Hematopoietic multipotent progenitor cell treated with erythropoietin and hydrocortisone succinate and interleukin-3 and kit ligand, for 8 days (in vitro differentiated cells): ENCODE measurements around the gene CNKSR1.

Source experiments
- DNase-seq: peaks from one replicate; pipeline ENCODE4 v3.0.0-alpha.2; 2015

CNKSR1 gene

GRCh38 chr1:26184883-26185282 lies 7.6 kb downstream of the CNKSR1 start:
- DNase-seq = no peak

- no peak for DNase-seq
Observed at GRCh38 chr1:26187882-26188281, 10.6 kb downstream of the CNKSR1 start.

- no peak for DNase-seq
Observed at GRCh38 chr1:26188477-26188876, 11.2 kb downstream of the CNKSR1 start.

GRCh38 chr1:26189331-26189730 lies 12.0 kb downstream of the CNKSR1 start:
- no peak for DNase-seq

- no peak for DNase-seq
Observed at GRCh38 chr1:26189751-26190275, 12.5 kb downstream of the CNKSR1 start.

- DNase-seq = peak; percentile 46
Observed at GRCh38 chr1:26190373-26190987, 13.2 kb downstream of the CNKSR1 start, which contains the start of gene CATSPER4. Gene CATSPER4, plus strand, starts transcription at chr1:26190602. Its CDS starts 26 bp downstream, at chr1:26190628.

- DNase-seq = no peak
Observed at GRCh38 chr1:26191739-26192138, 14.4 kb downstream of the CNKSR1 start.

GRCh38 chr1:26195805-26196204 lies 18.5 kb downstream of the CNKSR1 start:
- no peak for DNase-seq

GRCh38 chr1:26197301-26197700 lies 20.0 kb downstream of the CNKSR1 start:
- DNase-seq = no peak

- no peak for DNase-seq
Observed at GRCh38 chr1:26197813-26198212, 20.5 kb downstream of the CNKSR1 start.

GRCh38 chr1:26200413-26200812 lies 23.1 kb downstream of the CNKSR1 start:
- no peak for DNase-seq

GRCh38 chr1:26203642-26204318 lies 26.5 kb downstream of the CNKSR1 start:
- no peak for DNase-seq

- DNase-seq = no peak
Observed at GRCh38 chr1:26210147-26210870, 33.0 kb downstream of the CNKSR1 start.

- no peak for DNase-seq
Observed at GRCh38 chr1:26212726-26213125, 35.4 kb downstream of the CNKSR1 start.

GRCh38 chr1:26213335-26213905 lies 36.1 kb downstream of the CNKSR1 start:
- no peak for DNase-seq

- DNase-seq = no peak
Observed at GRCh38 chr1:26215246-26215645, 38.0 kb downstream of the CNKSR1 start.

GRCh38 chr1:26218906-26219494 lies 41.7 kb downstream of the CNKSR1 start:
- DNase-seq = peak; percentile 64

- no peak for DNase-seq
Observed at GRCh38 chr1:26220199-26220912, 43.1 kb downstream of the CNKSR1 start.

GRCh38 chr1:26221094-26221493 lies 43.8 kb downstream of the CNKSR1 start:
- no peak for DNase-seq

- no peak for DNase-seq
Observed at GRCh38 chr1:26224606-26225005, 47.3 kb downstream of the CNKSR1 start.

GRCh38 chr1:26225033-26225831 lies 47.9 kb downstream of the CNKSR1 start:
- peak; percentile 35 for DNase-seq
